ENCODE results near the gene MSMO1. TPM values are rescaled to one million over a fixed set of nuclear protein-coding genes. Genes with fewer than 3 reads are reported as not detected.
A peak's percentile ranks its signal among the peaks of the same experiment; 100 is the strongest.

The MSMO1 gene
- total and polyA plus RNA-seq, 2 of the 8 experiments (the other 6 are each of a cell fraction or from before 2014, with no cell fraction given), result 79.8 to 109 TPM

GRCh38 chr4:165351359-165352130 lies 24.1 kb downstream of the MSMO1 start:
- WGBS, 2 experiments (ENCODE audit: extremely low coverage in 1 of 2, insufficient coverage in 1 of 2, insufficient read length in 1 of 2, insufficient replicate concordance in 2 of 2, low coverage in 1 of 2, low lambda C conversion rate in 2 of 2, missing lambda C conversion rate in 1 of 2), result 85% methylated on average over 5 of the region's 5 CpGs; no CpG with 5 or more reads in 1 of the 2 experiments
- ChIA-PET CTCF (ENCODE audit: partially characterized antibody) (interaction anchor here (0.5 to 14.3 kb wide), 29 partner anchors 9 to 1856 kb away, joined by 3 to 235 read pairs (median 4); partner anchors contain the start of genes CPE and TMEM192), POLR2A (ENCODE audit: partially characterized antibody) (no interaction called here)
- Histone ChIP-seq H2BK120ac (replicated peaks; ENCODE audit: low read depth, low read length) (no peak overlapping the region), H3K4ac (replicated peaks; ENCODE audit: insufficient read length, low read depth, low read length) (no peak overlapping the region), H2BK5ac (ENCODE audit: low read depth, low read length) (no peak overlapping the region), H3K4me2 (ENCODE audit: insufficient read depth in 1 of 2, low read depth in 2 of 2, low read length in 2 of 2) (no peak overlapping the region), H3K9me3 (ENCODE audit: insufficient read depth in 2 of 2, low read depth in 1 of 2, low read length in 1 of 2) (peaks cover 0 to 5% of the 10 kb centered on the region in 2 experiments; a peak in 1 of 4 replicates), H3K9ac (replicated peaks in 1 of 4; ENCODE audit: extremely low read depth in 1 of 4, low read depth in 3 of 4, low read length in 3 of 4) (no peak overlapping the region), H3K56ac (replicated peaks; ENCODE audit: insufficient read length, low read depth, low read length) (no peak overlapping the region), H2BK12ac (ENCODE audit: low read depth, low read length) (no peak overlapping the region), H2AK5ac (ENCODE audit: low read depth, low read length) (no peak overlapping the region), H3K18ac (ENCODE audit: extremely low read depth, low read length) (no peak overlapping the region), H3K23me2 (ENCODE audit: low read depth, low read length) (no peaks in the 10 kb centered on the region), H4K91ac (replicated peaks; ENCODE audit: insufficient read length, low read length) (no peak overlapping the region), H3K4me1 (replicated peaks in 1 of 4; ENCODE audit: control insufficient read depth in 3 of 4, insufficient read depth in 4 of 4, low read length in 3 of 4) (no peaks in the 10 kb centered on the region), H4K8ac (ENCODE audit: extremely low read depth, insufficient read depth, low read length) (no peak overlapping the region), H4K5ac (ENCODE audit: insufficient read length, low read depth, low read length) (no peak overlapping the region), H3K27me3 (replicated peaks in 1 of 4; ENCODE audit: control insufficient read depth in 3 of 4, extremely low read depth in 1 of 4, insufficient read depth in 3 of 4, low read length in 3 of 4) (no peaks in the 10 kb centered on the region), H2AFZ (ENCODE audit: low read length) (peak overlapping the region; percentile 90), H2BK20ac (ENCODE audit: low read length) (no peak overlapping the region), H3K14ac (ENCODE audit: insufficient read length) (no peak overlapping the region), H3K79me1 (ENCODE audit: low read depth, low read length) (no peaks in the 10 kb centered on the region), H3K27ac (ENCODE audit: low read depth, low read length) (no peak overlapping the region), H4K20me1 (replicated peaks in 1 of 2; ENCODE audit: control insufficient read depth in 1 of 2, insufficient read depth in 2 of 2, low read length in 2 of 2) (no peaks in the 10 kb centered on the region), H3K4me3 (ENCODE audit: extremely low read depth in 1 of 4, insufficient read depth in 2 of 4, low read depth in 3 of 4, low read length in 4 of 4) (no peak overlapping the region), H3K36me3 (ENCODE audit: control insufficient read depth in 2 of 4, insufficient read depth in 4 of 4, low read length in 3 of 4) (no peaks in the 10 kb centered on the region), H2BK15ac (ENCODE audit: low read length) (no peak overlapping the region), H3K79me2 (ENCODE audit: control insufficient read depth in 1 of 2, insufficient read depth in 2 of 2, low read length in 2 of 2) (no peaks in the 10 kb centered on the region), H3K23ac (ENCODE audit: insufficient read length) (no peak overlapping the region)
- DNase-seq (ENCODE audit: low read depth in 1 of 2, low spot score in 2 of 2) (no peak), FAIRE-seq (no peak)
- peak in 1 of 2 experiments; percentile 23; a peak in 1 of 4 replicates for TF ChIP-seq RAD21 (IDR thresholded peaks at IDR 0.05 in 1 of 2, conservative IDR thresholded peaks at IDR 0.05 in 1 of 2; ENCODE audit: low read depth in 2 of 2, low read length in 2 of 2)
